Endometrium (tissue), 2 donors: ENCODE measurements around the gene DUS1L.
"Not testable (repeated sequence)": the region's sequence is repeated elsewhere in the genome, so short reads cannot be mapped to it uniquely, and the experiment has no call there.

Source experiments
- FAIRE-seq: peaks from 2 replicates; lab custom pipeline; 2012; peaks lifted over from hg19 to GRCh38; lab: Jason Lieb, UNC
- donor health status: control.
- donor health status: control.

The DUS1L gene

GRCh38 chr17:82039695-82040299, 25.8 kb downstream of the DUS1L start:
- FAIRE-seq, result no peak

GRCh38 chr17:82038796-82039409, 26.7 kb downstream of the DUS1L start:
- not testable (repeated sequence) for FAIRE-seq

GRCh38 chr17:82037889-82038195, 27.8 kb downstream of the DUS1L start:
- no peak for FAIRE-seq

- peak; percentile 86 for FAIRE-seq
Observed at GRCh38 chr17:82037092-82037888, 28.3 kb downstream of the DUS1L start, which contains the start of gene DCXR. Gene DCXR (minus strand): TSS chr17:82037697. CDS start chr17:82037682, 15 bp downstream.

- FAIRE-seq, result no peak
Observed at GRCh38 chr17:82036634-82037091, 28.9 kb downstream of the DUS1L start.

GRCh38 chr17:82035956-82036633, 29.5 kb downstream of the DUS1L start:
- FAIRE-seq, result no peak

GRCh38 chr17:82035488-82035887, 30.1 kb downstream of the DUS1L start:
- no peak for FAIRE-seq

- FAIRE-seq, result no peak
Observed at GRCh38 chr17:82034371-82035011, 31.1 kb downstream of the DUS1L start.

GRCh38 chr17:82033359-82034085, 32.1 kb downstream of the DUS1L start:
- no peak for FAIRE-seq

- FAIRE-seq, result no peak
Observed at GRCh38 chr17:82031885-82032627, 33.5 kb downstream of the DUS1L start.

GRCh38 chr17:82031303-82031884, 34.2 kb downstream of the DUS1L start, which contains the start of gene RAC3:
Gene RAC3 (plus strand): TSS chr17:82031678. CDS start chr17:82031762, 84 bp downstream.
- FAIRE-seq, result no peak

- FAIRE-seq, result no peak
Observed at GRCh38 chr17:82030470-82031302, 34.9 kb downstream of the DUS1L start.

GRCh38 chr17:82029990-82030469, 35.6 kb downstream of the DUS1L start:
- FAIRE-seq, result no peak

- no peak for FAIRE-seq
Observed at GRCh38 chr17:82029391-82029790, 36.2 kb downstream of the DUS1L start.

GRCh38 chr17:82028966-82029365, 36.6 kb downstream of the DUS1L start:
- no peak for FAIRE-seq

- FAIRE-seq, result no peak
Observed at GRCh38 chr17:82028246-82028645, 37.4 kb downstream of the DUS1L start.

GRCh38 chr17:82025401-82026107, 40.0 kb downstream of the DUS1L start:
- FAIRE-seq, result no peak

- no peak for FAIRE-seq
Observed at GRCh38 chr17:82024859-82025258, 40.7 kb downstream of the DUS1L start.
